H9 (cell line): Measurements from ENCODE around the gene IMPA2. TPM values are rescaled to one million over a fixed set of nuclear protein-coding genes. Genes with fewer than 3 reads are reported as not detected.

Source experiments
- DNase-seq: peaks from one replicate; pipeline ENCODE4 v3.0.0-alpha.2; 2017
- H2AFZ ChIP-seq: one replicate; pipeline ENCODE4 v1.6.1; 2013; ENCODE audit warnings: mild to moderate bottlenecking, low read length, control low read depth, moderate library complexity
- H2AK5ac ChIP-seq: 2 replicates; pipeline ENCODE4 v1.6.1; 2013; ENCODE audit warnings: low read length, control low read depth, mixed read lengths; ENCODE audit not compliant: insufficient read length
- H2BK120ac ChIP-seq: one replicate; pipeline ENCODE4 v1.6.1; 2013; ENCODE audit warnings: low read depth, mild to moderate bottlenecking, low read length, control low read depth, inconsistent platforms; ENCODE audit not compliant: poor library complexity, severe bottlenecking
- H2BK12ac ChIP-seq: 2 replicates; pipeline ENCODE4 v1.6.1; 2013; ENCODE audit warnings: low read length, control low read depth, mixed read lengths, low read depth; ENCODE audit not compliant: insufficient read length
- H2BK15ac ChIP-seq: 2 replicates; pipeline ENCODE4 v1.6.1; 2013; ENCODE audit warnings: low read depth, low read length, control low read depth
- H2BK20ac ChIP-seq: one replicate; pipeline ENCODE4 v1.6.1; 2013; ENCODE audit warnings: low read depth, mild to moderate bottlenecking, low read length, control low read depth, inconsistent platforms; ENCODE audit not compliant: poor library complexity, severe bottlenecking
- H2BK5ac ChIP-seq: 2 replicates; pipeline ENCODE4 v1.6.1; 2013; ENCODE audit warnings: low read length, control low read depth, mixed read lengths; ENCODE audit not compliant: insufficient read length
- H3K14ac ChIP-seq: 2 replicates; pipeline ENCODE4 v1.6.1; 2013; ENCODE audit warnings: low read length, control low read depth; ENCODE audit not compliant: insufficient read depth
- H3K18ac ChIP-seq: 2 replicates; pipeline ENCODE4 v1.6.1; 2013; ENCODE audit warnings: low read depth, mild to moderate bottlenecking, mixed read lengths, low read length, control low read depth; ENCODE audit not compliant: insufficient read length
- H3K23ac ChIP-seq: 2 replicates; pipeline ENCODE4 v1.6.1; 2013; ENCODE audit warnings: low read length, control low read depth, mixed read lengths, low read depth; ENCODE audit not compliant: insufficient read length
- H3K23me2 ChIP-seq: 2 replicates; pipeline ENCODE4 v1.6.1; 2013; ENCODE audit warnings: low read depth, mild to moderate bottlenecking, mixed read lengths, low read length, control low read depth; ENCODE audit not compliant: insufficient read length, poor library complexity, severe bottlenecking
- H3K27ac ChIP-seq: 2 replicates; pipeline ENCODE4 v1.5.1; 2013; ENCODE audit warnings: low read length, control low read depth, mixed read lengths, low read depth; ENCODE audit not compliant: insufficient read length
- H3K27me3 ChIP-seq: 2 replicates; pipeline ENCODE4 v1.6.1; 2013; ENCODE audit warnings: low read length, control low read depth, inconsistent platforms; ENCODE audit not compliant: insufficient read depth
- H3K4ac ChIP-seq: 2 replicates; pipeline ENCODE4 v1.6.1; 2013; ENCODE audit warnings: low read depth, mild to moderate bottlenecking, control low read depth, inconsistent platforms, low read length, moderate library complexity
- H3K4me1 ChIP-seq: 2 replicates; pipeline ENCODE4 v1.6.1; 2013; ENCODE audit warnings: low read length, control low read depth, inconsistent platforms; ENCODE audit not compliant: insufficient read depth
- H3K4me2 ChIP-seq: 2 replicates; pipeline ENCODE4 v1.6.1; 2013; ENCODE audit warnings: low read length, control low read depth, mixed read lengths; ENCODE audit not compliant: insufficient read length, insufficient read depth
- H3K56ac ChIP-seq: 2 replicates; pipeline ENCODE4 v1.6.1; 2013; ENCODE audit warnings: low read depth, mild to moderate bottlenecking, mixed read lengths, low read length, control low read depth; ENCODE audit not compliant: insufficient read length
- H3K79me1 ChIP-seq: 2 replicates; pipeline ENCODE4 v1.6.1; 2013; ENCODE audit warnings: low read depth, mild to moderate bottlenecking, moderate library complexity, low read length, control low read depth, inconsistent platforms; ENCODE audit not compliant: insufficient read depth, poor library complexity, severe bottlenecking
- H3K79me2 ChIP-seq: 2 replicates; pipeline ENCODE4 v1.6.1; 2013; ENCODE audit warnings: low read length, control low read depth, inconsistent platforms; ENCODE audit not compliant: insufficient read depth
- H3K9ac ChIP-seq: 2 replicates; pipeline ENCODE4 v1.6.1; 2013; ENCODE audit warnings: low read length, control low read depth, mixed read lengths; ENCODE audit not compliant: insufficient read length; ENCODE audit errors: extremely low read depth
- H3K9me3 ChIP-seq: one replicate; pipeline ENCODE4 v1.6.1; 2013; ENCODE audit warnings: low read depth, low read length, inconsistent platforms; ENCODE audit not compliant: control insufficient read depth
- H3T11ph ChIP-seq: one replicate; pipeline ENCODE4 v1.6.1; 2013; ENCODE audit warnings: mild to moderate bottlenecking, low read length, control low read depth, inconsistent platforms
- H4K20me1 ChIP-seq: one replicate; pipeline ENCODE4 v1.6.1; 2013; ENCODE audit not compliant: control insufficient read depth, insufficient read length, insufficient read depth
- H4K5ac ChIP-seq: 2 replicates; pipeline ENCODE4 v1.6.1; 2013; ENCODE audit warnings: low read depth, mild to moderate bottlenecking, mixed read lengths, low read length, control low read depth; ENCODE audit not compliant: insufficient read length
- H4K8ac ChIP-seq: replicated peaks from 2 replicates; pipeline ENCODE4 v1.6.1; 2013; ENCODE audit warnings: low read length, control low read depth, mixed read lengths, low read depth; ENCODE audit not compliant: insufficient read length
- H4K91ac ChIP-seq: 2 replicates; pipeline ENCODE4 v1.6.1; 2013; ENCODE audit warnings: low read depth, mild to moderate bottlenecking, moderate library complexity, mixed read lengths, low read length, control low read depth; ENCODE audit not compliant: insufficient read length
- H3K27ac Mint-ChIP-seq, 3 experiments: 2 replicates in 2 of 3; 3 replicates in 1 of 3; pipeline ENCODE4 v1.8.0; 2020 to 2021; ENCODE audit warnings: mixed read lengths in 3 of 3, mild to moderate bottlenecking in 1 of 3, moderate library complexity in 1 of 3
- H3K27me3 Mint-ChIP-seq: 2 replicates; pipeline ENCODE4 v1.8.0; 2021; ENCODE audit warnings: low read depth, mild to moderate bottlenecking, moderate library complexity, mixed read lengths
- H3K36me3 Mint-ChIP-seq, 3 experiments: 2 replicates in 2 of 3; 3 replicates in 1 of 3; pipeline ENCODE4 v1.8.0; 2020 to 2021; ENCODE audit warnings: low read depth in 3 of 3, mixed read lengths in 3 of 3; ENCODE audit not compliant: insufficient read depth in 1 of 3
- H3K4me1 Mint-ChIP-seq, 2 experiments: 2 replicates each; pipeline ENCODE4 v1.8.0; 2020; ENCODE audit warnings: mixed read lengths in 2 of 2
- H3K4me3 Mint-ChIP-seq, 2 experiments: 2 replicates in 1 of 2; 3 replicates in 1 of 2; pipeline ENCODE4 v1.8.0; 2020 to 2021; ENCODE audit warnings: mild to moderate bottlenecking in 2 of 2, mixed read lengths in 2 of 2, moderate library complexity in 1 of 2
- H3K9me3 Mint-ChIP-seq, 2 experiments: 2 replicates in 1 of 2; 3 replicates in 1 of 2; pipeline ENCODE4 v1.8.0; 2020; ENCODE audit warnings: mild to moderate bottlenecking in 2 of 2, mixed read lengths in 2 of 2, moderate library complexity in 1 of 2
- WGBS: extraction: QIAGEN DNeasy Blood & Tissue Kit; methylation state at CpG from one replicate; pipeline ENCODE4 v1.1.7; 2013; ENCODE audit warnings: missing lambda C conversion rate, low lambda C conversion rate, mixed read lengths; ENCODE audit not compliant: insufficient read length; ENCODE audit errors: extremely low coverage; 5-methylcytosine and 5-hydroxymethylcytosine counted together
- total RNA-seq: library from RNA; stranded (reverse); gene quantifications from 2 replicates; pipeline ENCODE4 v1.2.1, GENCODE V29; 2021
- TF ChIP-seq, protein P1 (sequence below): fragments of 200-600 bp; sonication (generic); conservative IDR thresholded peaks from 3 replicates; pipeline ENCODE4 v1.8.0; 2021; ENCODE audit warnings: antibody characterized with exemption, mild to moderate bottlenecking

Gene IMPA2
- total RNA-seq, 1 experiment from 2014 or later, result 73.8 TPM

DNA sequence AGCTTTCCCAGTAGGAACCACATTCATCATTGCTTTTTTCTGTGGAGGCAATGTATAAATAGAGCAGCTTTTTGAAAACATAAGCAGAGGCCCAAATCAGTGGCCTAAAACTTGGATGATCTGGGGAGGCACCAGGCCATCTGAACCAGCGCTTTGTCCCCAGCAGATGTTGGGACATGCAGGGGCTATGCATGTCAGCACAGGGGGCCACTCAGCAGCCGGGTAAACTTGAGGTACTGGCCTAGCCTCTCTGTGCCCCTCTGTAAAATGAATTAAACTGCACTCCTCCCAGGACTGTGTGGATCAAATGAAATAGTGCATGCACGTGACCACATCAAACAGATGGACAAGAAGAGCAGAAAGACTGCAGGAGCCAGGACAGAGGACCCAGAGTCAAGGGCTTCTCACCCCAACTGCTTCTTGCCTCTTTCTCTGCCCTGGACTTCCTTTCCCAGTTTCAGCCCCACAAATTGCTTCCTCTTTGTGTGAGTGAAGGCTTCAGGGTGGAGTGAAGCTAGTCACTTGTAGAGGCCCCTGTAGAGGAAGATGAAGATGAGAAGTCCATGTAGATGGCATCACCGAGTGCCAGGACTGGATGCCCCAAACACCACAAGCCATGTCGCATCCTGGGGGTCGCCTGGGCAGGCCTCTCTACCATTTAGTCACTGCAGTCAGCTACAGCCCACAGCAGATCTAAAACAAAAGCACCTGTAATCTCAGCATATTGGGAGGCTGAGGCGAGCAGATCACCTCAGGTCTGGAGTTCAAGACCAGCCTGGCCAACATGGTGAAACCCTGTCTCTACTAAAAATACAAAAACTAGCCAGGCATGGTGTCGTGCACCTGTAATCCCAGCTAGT is 53.2 kb downstream of the IMPA2 start:
- H3K9me3 ChIP-seq, result no peaks in the 10 kb centered on the region
- H2BK5ac ChIP-seq, result no peak overlapping the region
- WGBS, result no CpG with 5 or more reads among the region's 8 CpGs
- H4K5ac ChIP-seq, result no peak overlapping the region
- no peak overlapping the region for H2BK15ac ChIP-seq
- H4K91ac ChIP-seq, result no peak overlapping the region
- Mint-ChIP-seq H3K27ac (peak overlapping the region in 1 of 3 experiments; percentile 44; a peak in 2 of 7 replicates), H3K27me3 (peaks cover 19% of the 10 kb centered on the region), H3K4me3 (no peak overlapping the region), H3K9me3 (no peaks in the 10 kb centered on the region; a peak in 3 of 5 replicates), H3K36me3 (peaks cover 20 to 36% (median 34%) of the 10 kb centered on the region in 3 experiments), H3K4me1 (peaks cover 8 to 9% of the 10 kb centered on the region in 2 experiments)
- H2BK12ac ChIP-seq, result no peak overlapping the region
- H3T11ph ChIP-seq, result no peak overlapping the region
- H3K4me2 ChIP-seq, result no peak overlapping the region
- H3K14ac ChIP-seq, result no peak overlapping the region
- TF ChIP-seq, protein P1, sequence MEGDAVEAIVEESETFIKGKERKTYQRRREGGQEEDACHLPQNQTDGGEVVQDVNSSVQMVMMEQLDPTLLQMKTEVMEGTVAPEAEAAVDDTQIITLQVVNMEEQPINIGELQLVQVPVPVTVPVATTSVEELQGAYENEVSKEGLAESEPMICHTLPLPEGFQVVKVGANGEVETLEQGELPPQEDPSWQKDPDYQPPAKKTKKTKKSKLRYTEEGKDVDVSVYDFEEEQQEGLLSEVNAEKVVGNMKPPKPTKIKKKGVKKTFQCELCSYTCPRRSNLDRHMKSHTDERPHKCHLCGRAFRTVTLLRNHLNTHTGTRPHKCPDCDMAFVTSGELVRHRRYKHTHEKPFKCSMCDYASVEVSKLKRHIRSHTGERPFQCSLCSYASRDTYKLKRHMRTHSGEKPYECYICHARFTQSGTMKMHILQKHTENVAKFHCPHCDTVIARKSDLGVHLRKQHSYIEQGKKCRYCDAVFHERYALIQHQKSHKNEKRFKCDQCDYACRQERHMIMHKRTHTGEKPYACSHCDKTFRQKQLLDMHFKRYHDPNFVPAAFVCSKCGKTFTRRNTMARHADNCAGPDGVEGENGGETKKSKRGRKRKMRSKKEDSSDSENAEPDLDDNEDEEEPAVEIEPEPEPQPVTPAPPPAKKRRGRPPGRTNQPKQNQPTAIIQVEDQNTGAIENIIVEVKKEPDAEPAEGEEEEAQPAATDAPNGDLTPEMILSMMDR, result no peak
- no peaks in the 10 kb centered on the region for H4K20me1 ChIP-seq
- no peak overlapping the region for H3K23ac ChIP-seq
- no peak overlapping the region for H2BK20ac ChIP-seq
- H3K4ac ChIP-seq, result no peak overlapping the region
- H3K79me2 ChIP-seq, result no peaks in the 10 kb centered on the region
- no peaks in the 10 kb centered on the region for H3K4me1 ChIP-seq
- H3K79me1 ChIP-seq, result no peaks in the 10 kb centered on the region
- no peak overlapping the region for H3K27ac ChIP-seq
- H2BK120ac ChIP-seq, result no peak overlapping the region
- no peak for DNase-seq
- no peak overlapping the region for H3K9ac ChIP-seq
- H2AFZ ChIP-seq, result no peak overlapping the region
- H3K18ac ChIP-seq, result no peak overlapping the region
- H2AK5ac ChIP-seq, result no peak overlapping the region
- H3K27me3 ChIP-seq, result peaks cover 7% of the 10 kb centered on the region; the same call in 1 of the 2 replicates
- peaks cover 9% of the 10 kb centered on the region for H3K23me2 ChIP-seq
- H3K56ac ChIP-seq, result no peak overlapping the region
- no peak overlapping the region for H4K8ac ChIP-seq
